Hepatocyte (in vitro differentiated cells): Measurements from ENCODE around the gene MORN5. TPM values are rescaled to one million over a fixed set of nuclear protein-coding genes. Genes with fewer than 3 reads are reported as not detected.

Experiments used
- DNase-seq: peaks from one replicate; pipeline ENCODE4 v3.0.0-alpha.2; 2016; ENCODE audit warnings: low spot score
- H2AFZ ChIP-seq: fragments of 200-600 bp; sonication (generic); 2 replicates; pipeline ENCODE4 v1.6.0; 2016; ENCODE audit warnings: antibody characterized with exemption, mild to moderate bottlenecking
- H3K27ac ChIP-seq: fragments of 200-600 bp; sonication (generic); 2 replicates; pipeline ENCODE4 v1.5.1; 2016; ENCODE audit warnings: mild to moderate bottlenecking
- H3K27me3 ChIP-seq: fragments of 200-600 bp; sonication (generic); 2 replicates; pipeline ENCODE4 v1.6.1; 2016
- H3K36me3 ChIP-seq: fragments of 200-600 bp; sonication (generic); replicated peaks from 2 replicates; pipeline ENCODE4 v1.5.1; 2016; ENCODE audit warnings: low read depth; ENCODE audit not compliant: insufficient read depth
- H3K4me1 ChIP-seq: fragments of 200-600 bp; sonication (generic); 2 replicates; pipeline ENCODE4 v1.5.1; 2016; ENCODE audit warnings: mild to moderate bottlenecking, moderate library complexity; ENCODE audit not compliant: insufficient read depth
- H3K4me2 ChIP-seq: fragments of 200-600 bp; sonication (generic); 2 replicates; pipeline ENCODE4 v1.6.0; 2016
- H3K4me3 ChIP-seq: fragments of 200-600 bp; sonication (generic); 2 replicates; pipeline ENCODE4 v1.5.1; 2016; ENCODE audit warnings: mild to moderate bottlenecking
- H3K79me2 ChIP-seq: fragments of 200-600 bp; sonication (generic); 2 replicates; pipeline ENCODE4 v1.6.0; 2017; ENCODE audit warnings: mild to moderate bottlenecking
- H3K9me2 ChIP-seq: fragments of 200-600 bp; sonication (generic); replicated peaks from 2 replicates; pipeline ENCODE4 v1.6.0; 2017; ENCODE audit warnings: mild to moderate bottlenecking; ENCODE audit not compliant: insufficient read depth
- H3K9me3 ChIP-seq: fragments of 200-600 bp; sonication (generic); 2 replicates; pipeline ENCODE4 v1.5.1; 2016; ENCODE audit warnings: low read depth, mild to moderate bottlenecking
- H4K20me1 ChIP-seq: fragments of 200-600 bp; sonication (generic); 2 replicates; pipeline ENCODE4 v1.6.0; 2016; ENCODE audit warnings: mild to moderate bottlenecking; ENCODE audit not compliant: insufficient read depth, poor library complexity, severe bottlenecking
- EZH2 ChIP-seq: fragments of 200-600 bp; sonication (generic); IDR thresholded peaks from 2 replicates; pipeline ENCODE4 v1.6.1; 2016; ENCODE audit warnings: antibody characterized with exemption, mild to moderate bottlenecking, borderline replicate concordance
- EZH2phosphoT487 ChIP-seq: fragments of 200-600 bp; sonication (generic); IDR thresholded peaks from one replicate; pipeline ENCODE4 v1.6.1; 2018; ENCODE audit warnings: antibody characterized with exemption, mild to moderate bottlenecking, low read depth, moderate library complexity; ENCODE audit not compliant: unreplicated experiment, severe bottlenecking
- WGBS: methylation state at CpG from one replicate; pipeline ENCODE4 v1.1.6; 2016; ENCODE audit warnings: low lambda C conversion rate; ENCODE audit errors: missing lambda C conversion rate; 5-methylcytosine and 5-hydroxymethylcytosine counted together
- polyA plus RNA-seq: library from polyadenylated mRNA; unstranded; fragments of >200 nt; fragmentation: Nextera tagmentation; extraction: Ambion mirVana; gene quantifications from 2 replicates; pipeline ENCODE4 v1.2.1, GENCODE V29; 2016
- total RNA-seq: library from RNA; depleted of rRNA; stranded (reverse); fragments of >200 nt; gene quantifications from 2 replicates; pipeline ENCODE4 v1.2.3, GENCODE V29; 2014
- TF ChIP-seq, protein P1 (sequence below): fragments of 200-600 bp; sonication (generic); IDR thresholded peaks from 2 replicates; pipeline ENCODE4 v1.5.1; 2016; ENCODE audit warnings: antibody characterized with exemption, mild to moderate bottlenecking; ENCODE audit not compliant: poor library complexity

The MORN5 gene
- total and polyA plus RNA-seq, 2 experiments from 2014 or later: 0.95 TPM; not detected in 1

DNA sequence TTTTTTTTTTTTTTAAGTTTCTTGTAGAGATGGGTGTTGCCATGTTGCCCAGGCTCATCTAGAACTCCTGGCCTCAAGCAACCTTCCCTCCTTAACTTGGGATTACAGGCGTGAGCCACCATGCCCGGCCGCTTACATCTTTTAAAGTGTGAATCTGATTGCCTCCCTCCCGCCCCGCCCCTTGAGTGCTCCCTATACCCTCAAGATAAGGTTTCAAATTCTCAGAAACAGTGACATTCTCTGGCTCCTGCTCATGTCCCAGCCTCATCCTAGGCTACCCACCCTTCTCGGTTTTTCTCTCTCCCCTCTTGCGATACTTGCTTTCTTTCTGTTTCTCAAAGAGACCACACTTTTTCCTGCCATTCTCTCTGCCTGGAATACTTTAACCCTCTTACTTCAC lies 12.4 kb downstream of the MORN5 start:
- Histone ChIP-seq H4K20me1 (no peaks in the 10 kb centered on the region), H3K4me1 (no peaks in the 10 kb centered on the region), H3K79me2 (no peaks in the 10 kb centered on the region), H3K27ac (no peak overlapping the region), H3K4me2 (no peak overlapping the region), H3K27me3 (no peaks in the 10 kb centered on the region), H3K4me3 (no peak overlapping the region), H3K9me2 (no peaks in the 10 kb centered on the region), H2AFZ (no peak overlapping the region), H3K9me3 (no peaks in the 10 kb centered on the region), H3K36me3 (no peaks in the 10 kb centered on the region)
- no peak for DNase-seq
- WGBS: 87% methylated on average over 7 of the region's 7 CpGs
- TF ChIP-seq EZH2phosphoT487 (no peak), EZH2 (no peak)
- TF ChIP-seq, protein P1, sequence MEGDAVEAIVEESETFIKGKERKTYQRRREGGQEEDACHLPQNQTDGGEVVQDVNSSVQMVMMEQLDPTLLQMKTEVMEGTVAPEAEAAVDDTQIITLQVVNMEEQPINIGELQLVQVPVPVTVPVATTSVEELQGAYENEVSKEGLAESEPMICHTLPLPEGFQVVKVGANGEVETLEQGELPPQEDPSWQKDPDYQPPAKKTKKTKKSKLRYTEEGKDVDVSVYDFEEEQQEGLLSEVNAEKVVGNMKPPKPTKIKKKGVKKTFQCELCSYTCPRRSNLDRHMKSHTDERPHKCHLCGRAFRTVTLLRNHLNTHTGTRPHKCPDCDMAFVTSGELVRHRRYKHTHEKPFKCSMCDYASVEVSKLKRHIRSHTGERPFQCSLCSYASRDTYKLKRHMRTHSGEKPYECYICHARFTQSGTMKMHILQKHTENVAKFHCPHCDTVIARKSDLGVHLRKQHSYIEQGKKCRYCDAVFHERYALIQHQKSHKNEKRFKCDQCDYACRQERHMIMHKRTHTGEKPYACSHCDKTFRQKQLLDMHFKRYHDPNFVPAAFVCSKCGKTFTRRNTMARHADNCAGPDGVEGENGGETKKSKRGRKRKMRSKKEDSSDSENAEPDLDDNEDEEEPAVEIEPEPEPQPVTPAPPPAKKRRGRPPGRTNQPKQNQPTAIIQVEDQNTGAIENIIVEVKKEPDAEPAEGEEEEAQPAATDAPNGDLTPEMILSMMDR: no peak

DNA sequence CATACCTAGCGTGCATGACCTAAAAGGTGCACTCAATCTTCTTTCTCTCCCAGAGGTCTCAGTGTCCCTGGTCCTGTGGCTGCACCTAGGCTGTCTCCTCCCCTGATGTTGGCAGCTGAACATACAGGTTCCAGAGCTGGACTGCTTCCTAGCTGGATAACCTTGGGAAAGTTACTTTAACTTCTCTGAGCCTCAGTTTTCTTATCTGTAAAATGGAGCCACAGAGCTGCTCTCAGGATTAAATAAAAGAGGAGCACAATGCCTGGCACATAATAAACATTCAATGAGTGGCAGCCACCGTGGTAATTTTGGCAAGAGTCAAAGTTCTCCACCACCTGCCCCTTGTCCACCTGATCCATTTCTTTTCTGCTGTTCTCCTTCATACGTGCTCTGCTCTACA lies 14.0 kb downstream of the MORN5 start:
- H3K9me2 ChIP-seq: no peaks in the 10 kb centered on the region
- H3K4me2 ChIP-seq: no peak overlapping the region
- no peak overlapping the region for H3K27ac ChIP-seq
- H2AFZ ChIP-seq: no peak overlapping the region
- no peaks in the 10 kb centered on the region for H3K36me3 ChIP-seq
- TF ChIP-seq EZH2phosphoT487 (no peak), EZH2 (no peak)
- TF ChIP-seq, protein P1: no peak
- WGBS: 82% methylated on average over 3 of the region's 3 CpGs
- H3K27me3 ChIP-seq: no peaks in the 10 kb centered on the region
- DNase-seq: no peak
- H3K9me3 ChIP-seq: no peaks in the 10 kb centered on the region
- H3K4me1 ChIP-seq: no peaks in the 10 kb centered on the region
- no peaks in the 10 kb centered on the region for H4K20me1 ChIP-seq
- no peak overlapping the region for H3K4me3 ChIP-seq
- no peaks in the 10 kb centered on the region for H3K79me2 ChIP-seq

DNA sequence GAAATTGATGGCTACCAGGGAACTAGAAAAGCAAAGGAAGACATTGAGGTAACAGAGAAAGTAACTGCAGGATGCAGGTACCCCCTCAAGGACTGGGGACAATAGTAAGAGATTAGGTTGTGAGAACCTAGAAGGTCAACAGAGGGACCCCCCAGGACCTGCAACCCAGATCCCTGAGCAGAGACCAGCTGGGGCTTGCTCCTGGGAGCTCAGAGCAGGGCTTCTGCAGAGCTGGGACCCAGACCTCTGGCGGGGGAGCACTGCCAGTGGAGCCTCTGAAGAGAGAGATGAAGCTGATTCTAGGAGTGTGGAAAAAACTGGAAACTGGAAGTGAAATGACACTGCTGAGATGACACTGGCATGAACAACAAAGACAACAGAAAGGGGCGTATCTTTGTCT lies 17.2 kb downstream of the MORN5 start:
- H3K27ac ChIP-seq: no peak overlapping the region
- TF ChIP-seq EZH2phosphoT487 (no peak), EZH2 (no peak)
- TF ChIP-seq, protein P1: no peak
- H3K4me3 ChIP-seq: no peak overlapping the region
- H3K4me1 ChIP-seq: peaks cover 8% of the 10 kb centered on the region
- no peaks in the 10 kb centered on the region for H3K9me3 ChIP-seq
- H3K36me3 ChIP-seq: no peaks in the 10 kb centered on the region
- H3K79me2 ChIP-seq: no peaks in the 10 kb centered on the region
- no peaks in the 10 kb centered on the region for H3K9me2 ChIP-seq
- no peak overlapping the region for H3K4me2 ChIP-seq
- no peak overlapping the region for H2AFZ ChIP-seq
- no peaks in the 10 kb centered on the region for H4K20me1 ChIP-seq
- 82% methylated on average over 2 of the region's 2 CpGs for WGBS
- H3K27me3 ChIP-seq: no peaks in the 10 kb centered on the region
- DNase-seq: no peak
